NCI-H2196 treated with DMSO at 0.1 percent for 48 hours (cell line): ENCODE results near the gene ZNF335.
"Not testable (repeated sequence)": the region's sequence is repeated elsewhere in the genome, so short reads cannot be mapped to it uniquely, and the experiment has no call there.

Source experiments
- DNase-seq: peaks from one replicate; lab custom pipeline; 2025; ENCODE audit not compliant: unreplicated experiment; lab: John Stamatoyannopoulos, UW

ZNF335 gene

DNA sequence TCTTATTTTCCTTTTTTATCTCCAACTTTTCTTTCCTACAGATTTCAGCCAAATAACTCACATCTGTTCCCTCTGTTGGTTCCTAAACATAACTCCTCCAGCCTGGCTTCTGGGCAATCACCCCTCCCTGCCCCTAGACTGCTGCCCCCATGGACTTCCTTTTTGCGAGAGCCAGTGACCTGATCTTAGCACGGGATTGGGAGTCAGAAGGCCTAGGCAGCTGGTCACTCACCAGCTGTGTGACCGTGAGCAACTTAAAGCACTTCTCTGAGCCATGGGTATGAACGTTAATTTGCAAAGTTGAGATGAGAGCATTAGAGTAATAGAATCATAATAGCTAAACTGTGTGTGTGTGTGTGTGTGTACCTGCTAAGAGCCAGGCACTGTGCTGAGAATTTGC lies 32.2 kb upstream of the ZNF335 start:
- DNase-seq = no peak

DNA sequence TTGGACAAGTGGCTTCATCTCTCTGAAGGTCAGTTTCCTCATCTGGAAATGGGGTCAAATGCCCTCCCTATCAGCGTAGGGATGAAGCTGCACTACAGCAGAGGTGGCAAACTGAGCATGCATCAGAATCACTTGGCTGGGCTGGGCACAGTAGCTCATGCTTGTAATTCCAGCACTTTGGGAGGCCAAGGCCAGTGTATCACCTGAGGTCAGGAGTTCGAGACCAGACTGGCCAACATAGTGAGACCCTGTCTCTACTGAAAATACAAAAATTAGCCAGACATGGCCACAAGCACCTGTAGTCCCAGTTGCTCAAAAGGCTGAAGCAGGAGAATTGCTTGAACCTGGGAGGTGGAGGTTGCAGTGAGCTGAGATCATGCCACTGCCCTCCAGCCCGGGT lies 30.0 kb upstream of the ZNF335 start:
- DNase-seq = no peak

DNA sequence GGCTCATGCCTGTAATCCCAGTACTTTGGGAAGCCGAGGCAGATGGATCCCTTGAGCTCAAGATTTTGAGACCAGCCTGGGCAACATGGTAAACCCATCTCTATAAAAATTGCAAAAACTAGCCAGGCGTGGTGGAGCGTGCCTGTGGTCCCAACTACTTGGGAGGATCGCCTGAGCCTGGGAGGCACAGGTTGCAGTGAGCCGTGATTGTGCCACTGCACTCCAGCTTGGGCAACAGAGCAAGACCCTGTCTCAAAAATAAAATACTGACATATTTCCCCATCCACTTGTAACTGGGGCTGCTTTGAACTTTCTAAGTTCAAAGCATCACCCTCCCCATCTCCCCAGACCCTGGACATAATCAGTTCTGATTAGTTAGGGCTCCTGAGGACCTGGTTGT lies 29.5 kb upstream of the ZNF335 start:
- DNase-seq = no peak

DNA sequence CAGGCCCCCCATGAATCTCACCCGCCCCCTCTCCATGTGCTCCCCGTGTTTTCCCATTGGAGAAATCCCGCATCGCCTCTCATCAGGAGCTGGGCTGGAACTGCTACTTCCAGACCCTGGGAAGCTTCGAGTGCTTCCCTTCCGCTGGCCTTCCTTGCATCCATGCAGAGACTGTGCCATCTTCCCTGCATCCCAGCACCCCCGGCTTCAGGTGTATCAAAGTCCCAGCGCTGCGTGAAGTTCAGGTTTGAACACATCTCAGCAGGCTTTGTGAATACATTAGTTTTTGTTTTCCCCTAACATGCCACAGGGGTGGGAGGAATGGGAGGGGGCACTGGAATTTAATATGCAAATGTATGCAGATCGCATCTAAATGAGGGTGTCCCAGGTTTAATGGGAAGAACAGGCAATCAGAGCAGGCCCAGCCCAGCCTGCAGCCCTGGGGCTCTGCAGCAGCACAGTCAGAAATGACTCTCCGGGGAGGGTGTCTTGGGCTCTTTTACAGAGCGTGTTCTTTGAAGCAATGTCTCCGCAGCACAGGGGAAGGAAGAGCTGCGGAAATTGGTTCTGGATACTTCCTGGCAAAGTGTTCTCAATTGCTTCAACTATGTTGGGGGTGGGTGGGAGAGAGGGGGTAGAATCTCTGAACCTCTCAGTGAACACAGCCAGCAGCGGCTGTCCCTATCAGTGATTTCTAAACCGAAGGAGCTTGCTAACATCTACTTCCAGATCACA lies 28.4 kb upstream of the ZNF335 start:
- no peak for DNase-seq

DNA sequence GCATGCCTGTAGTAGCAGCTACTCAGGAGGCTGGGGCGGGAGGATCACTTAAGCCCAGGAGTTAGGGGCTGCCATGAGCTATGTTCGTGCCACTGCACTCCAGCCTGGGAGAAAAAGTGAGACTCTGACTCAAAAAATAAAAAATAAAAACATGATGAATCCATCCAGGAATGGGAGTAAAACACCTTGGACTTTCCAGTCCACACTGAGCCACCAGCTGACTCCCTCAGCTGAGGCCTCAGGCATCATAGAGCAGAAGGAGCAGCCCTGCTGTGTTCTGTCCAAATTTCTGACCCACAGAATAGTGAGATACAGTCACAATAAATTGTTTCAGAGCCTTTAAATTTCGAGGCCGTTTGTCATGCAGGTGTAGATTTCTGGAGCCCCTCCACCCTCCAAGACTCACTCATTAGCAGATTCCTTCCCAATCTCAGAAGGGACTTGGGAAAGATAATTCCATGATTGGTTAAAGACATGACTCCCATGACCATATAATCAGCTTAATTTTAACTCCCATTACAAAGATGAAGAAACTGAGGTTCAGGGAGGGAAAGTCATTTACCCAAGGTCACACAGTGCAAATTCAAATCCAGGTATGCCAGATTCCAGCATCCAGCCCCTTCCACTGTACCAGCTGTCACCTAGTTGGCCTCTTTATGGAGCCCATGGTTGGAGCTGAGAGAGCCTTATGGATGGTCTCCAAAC lies 27.7 kb upstream of the ZNF335 start:
- no peak for DNase-seq

DNA sequence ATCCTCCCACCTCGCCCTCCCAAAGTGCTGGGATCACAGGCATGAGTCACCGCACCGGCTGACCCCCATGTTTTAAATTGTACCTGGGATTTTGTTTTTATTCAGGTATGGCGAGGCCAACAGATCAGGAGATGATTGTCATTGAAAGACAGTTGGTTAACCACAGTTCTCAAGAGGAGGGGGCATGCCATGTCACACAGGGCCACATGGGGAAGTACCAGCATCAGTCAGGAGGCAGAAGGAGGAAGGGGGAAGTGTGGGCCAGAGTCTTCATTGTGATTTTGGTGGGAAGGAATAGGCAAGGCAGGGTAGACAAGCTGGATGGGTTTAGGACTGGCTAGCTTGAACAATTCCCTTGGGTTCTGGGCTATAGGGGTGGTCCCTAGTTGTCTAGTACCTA lies 26.8 kb upstream of the ZNF335 start:
- no peak for DNase-seq

DNA sequence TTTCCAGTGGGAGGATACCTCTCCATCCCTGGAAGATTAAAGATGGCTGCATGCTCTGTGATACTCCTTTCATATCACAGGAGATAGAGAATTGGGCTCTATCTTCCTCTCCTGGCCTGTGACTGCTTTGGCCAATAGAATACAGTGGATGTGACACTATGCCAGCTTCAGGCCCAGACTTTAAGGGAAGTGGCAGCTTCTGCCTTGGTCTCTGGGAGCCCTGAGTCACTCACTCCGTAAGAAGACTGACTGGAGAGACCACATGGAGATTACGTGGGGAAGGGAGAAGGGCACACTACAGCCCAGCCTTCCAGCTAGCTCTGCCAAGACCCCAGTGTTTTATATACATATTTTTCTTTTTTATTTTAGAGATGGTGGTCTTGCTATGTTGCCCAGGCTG lies 26.3 kb upstream of the ZNF335 start:
- no peak for DNase-seq

DNA sequence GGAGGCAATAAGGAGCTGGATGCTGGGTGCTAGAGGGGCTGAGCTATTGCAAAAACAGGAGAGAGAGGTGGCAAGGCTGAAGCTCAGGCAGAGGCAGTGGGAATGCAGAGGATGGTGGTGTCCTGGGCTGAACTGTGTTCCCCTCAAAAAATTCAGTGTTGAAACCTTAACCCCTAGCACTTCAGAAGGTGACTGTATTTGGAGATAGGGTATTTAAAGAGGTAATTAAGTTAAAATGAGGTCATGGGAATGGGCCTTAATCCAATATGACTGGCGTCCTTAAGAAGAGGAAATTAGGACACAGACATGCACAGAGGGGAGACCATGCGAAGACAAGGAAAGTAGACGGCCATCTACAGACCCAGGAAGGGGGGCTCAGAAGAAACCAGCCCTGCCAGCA lies 25.2 kb upstream of the ZNF335 start:
- no peak for DNase-seq

DNA sequence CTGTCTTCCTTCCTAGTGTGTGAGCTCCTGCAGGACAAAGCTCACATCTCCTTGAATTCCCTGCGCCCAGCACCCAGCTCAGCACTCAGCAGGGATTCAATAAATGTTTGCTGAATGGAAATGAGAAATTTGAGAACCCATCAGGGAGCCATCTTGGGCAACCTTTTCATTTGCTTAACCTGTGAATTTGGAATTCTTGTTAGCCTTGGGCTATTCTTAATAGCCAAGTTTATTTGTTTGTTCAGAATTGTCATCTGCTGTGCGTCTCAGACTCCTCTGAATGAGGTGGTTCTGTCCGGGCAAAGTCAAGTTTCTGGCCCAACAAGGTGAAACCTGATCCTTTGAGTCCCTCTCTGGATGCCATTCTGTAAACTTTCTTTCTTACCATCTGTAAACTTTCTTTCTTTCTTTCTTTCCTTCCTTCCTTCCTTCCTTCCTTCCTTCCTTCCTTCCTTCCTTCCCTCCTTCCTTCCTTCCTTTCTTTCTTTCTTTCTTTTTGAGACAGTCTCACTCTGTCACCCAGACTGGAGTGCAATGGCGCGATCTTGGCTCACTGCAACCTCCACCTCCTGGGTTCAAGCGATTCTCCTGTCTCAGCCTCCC lies 23.6 kb upstream of the ZNF335 start:
- DNase-seq = not testable (repeated sequence)

DNA sequence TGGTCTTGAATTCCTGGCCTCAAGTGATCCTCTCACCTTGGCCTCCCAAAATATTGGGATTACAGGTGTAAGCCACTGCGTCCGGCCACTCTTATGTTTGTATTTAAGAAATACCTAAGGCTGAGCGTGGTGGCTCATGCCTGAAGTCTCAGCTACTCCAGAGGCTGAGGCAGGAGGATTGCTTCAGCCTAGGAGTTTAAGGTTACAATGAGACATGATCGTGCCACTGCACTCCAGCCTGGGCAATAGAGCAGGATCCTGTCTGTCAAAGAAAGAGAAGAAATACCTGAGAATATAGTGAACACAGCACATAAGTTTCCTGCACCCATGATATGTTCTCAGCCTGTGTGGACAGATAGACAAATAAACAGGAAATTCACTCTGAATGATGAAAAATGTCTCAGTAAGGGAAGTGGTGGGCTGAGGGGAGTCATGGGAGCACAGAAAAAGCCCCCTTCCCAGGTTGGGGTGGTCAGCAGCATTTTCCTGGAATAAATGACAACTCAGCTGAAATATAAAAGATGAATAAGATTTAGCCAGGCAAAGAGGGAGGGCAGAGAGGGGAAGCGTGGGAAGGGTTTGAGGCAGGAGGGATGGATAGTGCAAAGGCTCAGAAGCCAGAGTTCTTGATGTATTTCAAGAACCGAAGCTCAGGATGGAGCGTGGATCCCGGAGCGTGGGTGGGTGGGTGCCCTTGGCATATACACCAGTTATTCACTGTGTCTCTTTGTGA lies 22.9 kb upstream of the ZNF335 start:
- DNase-seq = no peak

DNA sequence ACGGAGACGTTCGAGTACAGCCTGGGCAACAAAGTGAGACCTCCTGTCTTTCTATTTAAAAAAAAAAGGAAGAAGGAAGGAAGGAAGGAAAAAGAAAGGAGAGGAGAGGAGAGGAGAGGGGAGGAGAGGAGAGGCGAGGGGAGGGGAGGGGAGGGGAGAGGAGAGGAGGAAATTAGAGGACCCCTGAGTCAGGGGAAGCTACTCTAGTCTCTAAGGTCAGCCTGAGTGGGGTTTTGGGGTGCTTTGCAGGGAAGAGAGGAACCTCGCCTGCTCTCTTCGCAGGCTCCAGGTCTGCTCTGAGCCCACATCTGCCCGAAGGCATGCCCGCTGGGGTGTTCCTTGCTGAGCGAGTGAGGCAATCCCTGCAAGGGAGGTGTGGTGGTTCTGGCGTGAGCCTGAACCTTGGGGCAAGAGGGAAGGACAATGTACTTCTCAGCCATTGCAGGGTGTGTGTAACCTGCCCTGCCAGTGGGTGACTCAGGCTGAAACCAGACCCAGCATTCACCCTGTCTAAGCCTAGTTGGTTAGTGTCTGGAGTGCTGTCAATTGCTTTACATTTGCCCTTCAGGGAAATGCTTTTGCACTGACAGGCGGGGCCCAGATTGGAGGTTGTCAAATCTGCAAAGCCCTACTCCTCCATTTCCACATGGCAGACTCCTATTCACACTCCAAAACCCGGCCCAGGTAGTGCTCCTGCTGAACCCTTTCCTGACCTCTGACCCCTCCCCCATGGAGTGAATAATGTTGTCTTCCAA lies 21.4 kb upstream of the ZNF335 start:
- DNase-seq = peak; percentile 47

DNA sequence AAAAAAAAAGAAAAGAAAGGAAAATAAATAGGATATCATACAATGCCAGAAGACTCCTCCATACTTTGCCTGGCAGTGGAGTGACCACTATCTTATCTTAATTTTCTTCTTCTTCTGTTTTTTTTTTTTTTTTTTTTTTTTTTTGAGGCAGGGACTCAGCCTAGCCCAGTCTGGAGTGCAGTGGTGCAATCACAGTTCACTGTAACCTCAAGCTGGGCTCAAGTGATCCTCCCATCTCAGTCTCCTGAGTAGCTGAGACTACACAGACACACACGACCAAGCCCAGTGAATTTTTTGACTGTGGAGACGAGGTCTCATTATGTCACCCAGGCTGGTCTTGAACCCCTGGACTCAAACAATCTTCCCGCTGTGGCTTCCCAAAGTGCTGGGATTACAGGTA lies 19.6 kb upstream of the ZNF335 start:
- no peak for DNase-seq

DNA sequence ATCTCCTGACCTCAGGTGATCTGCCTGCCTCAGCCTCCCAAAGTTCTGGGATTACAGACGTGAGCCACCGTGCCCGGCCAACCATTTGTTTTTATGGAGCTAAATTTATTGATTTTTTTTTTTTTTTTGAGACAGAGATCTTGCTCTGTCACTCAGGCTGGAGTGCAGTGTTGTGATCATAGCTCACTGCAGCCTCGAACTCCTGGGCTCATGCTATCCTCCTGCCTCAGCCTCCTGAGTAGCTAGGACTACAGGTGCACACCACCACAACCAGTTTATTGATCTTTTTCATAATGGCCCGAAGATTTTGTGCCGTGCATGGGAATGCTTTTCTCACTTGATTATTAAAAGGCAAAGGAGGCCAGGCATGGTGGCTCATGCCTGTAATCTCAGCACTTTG lies 16.8 kb upstream of the ZNF335 start:
- DNase-seq = not testable (repeated sequence)

DNA sequence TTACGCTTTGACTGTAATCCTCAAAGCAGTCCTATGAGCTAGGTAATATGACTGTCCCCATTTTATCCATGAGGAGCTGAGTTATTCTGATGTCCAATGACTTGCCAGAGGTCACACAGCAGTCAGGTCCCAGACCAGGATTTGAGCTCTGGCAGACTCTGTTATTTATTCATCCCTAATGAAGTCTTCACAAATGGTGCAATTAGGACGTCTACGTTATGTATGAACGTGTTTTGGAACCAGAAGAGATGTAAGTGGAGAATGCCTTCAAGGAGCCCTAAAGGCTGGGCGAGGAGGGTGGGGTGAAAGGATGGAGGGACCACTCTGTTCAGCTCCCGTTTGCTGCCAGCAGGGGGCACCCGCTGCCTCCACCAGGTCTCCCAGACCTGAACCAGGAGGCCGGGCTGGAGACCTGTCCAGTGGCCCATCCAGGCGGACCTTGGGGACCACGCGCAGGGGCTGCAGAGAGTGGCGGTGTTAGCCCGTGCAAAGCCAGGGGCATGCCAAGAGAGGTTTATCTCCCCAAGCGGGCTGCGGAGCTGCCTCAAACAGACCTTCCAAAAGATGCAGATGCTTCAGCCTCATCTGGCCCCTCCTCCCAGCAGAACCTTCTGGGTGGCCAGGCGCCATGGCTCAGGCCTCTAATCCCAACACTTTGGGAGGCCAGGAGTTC lies 15.2 kb upstream of the ZNF335 start:
- DNase-seq = peak; percentile 37

DNA sequence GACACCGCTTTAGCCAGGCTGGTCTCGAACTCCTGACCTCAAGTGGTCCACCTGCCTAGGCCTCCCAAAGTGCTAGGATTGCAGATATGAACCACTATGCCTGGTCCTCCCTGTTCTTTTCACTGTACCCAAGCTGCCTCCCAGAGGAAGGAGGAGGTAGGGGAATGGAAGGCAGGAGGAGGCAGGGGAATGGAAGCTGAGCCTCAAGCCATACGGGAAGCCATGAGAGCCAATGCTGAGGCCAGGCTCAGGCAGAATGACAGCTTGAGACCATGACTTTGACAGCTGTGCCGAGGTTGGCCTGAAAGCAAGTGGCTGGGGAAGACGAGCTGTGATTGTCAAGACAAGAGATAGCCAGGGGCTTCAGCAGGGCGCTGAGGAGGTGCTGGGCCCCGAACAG lies 13.6 kb upstream of the ZNF335 start:
- DNase-seq = no peak

DNA sequence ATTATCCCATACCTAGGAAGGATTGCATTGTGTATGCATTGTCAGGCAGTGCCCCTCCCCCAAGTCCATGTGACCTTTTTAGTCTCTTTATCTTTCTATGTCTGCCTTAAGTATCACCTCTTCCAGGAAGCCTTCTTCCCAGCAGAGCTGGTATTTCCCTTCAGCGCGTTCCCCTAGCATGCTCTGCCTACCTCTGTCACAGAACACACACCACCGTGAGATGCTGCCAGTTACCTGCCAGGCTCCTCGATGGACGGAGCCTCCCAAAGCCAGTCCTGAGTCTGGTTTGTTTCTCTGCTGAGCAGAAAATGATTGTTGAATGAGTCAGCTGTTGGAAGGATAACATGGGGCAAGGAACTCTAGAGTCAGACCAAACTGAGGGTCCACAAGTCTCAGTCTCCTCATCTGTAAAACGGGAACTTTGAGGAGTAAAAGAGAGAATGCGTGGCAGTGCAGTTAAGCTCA lies 11.3 kb upstream of the ZNF335 start:
- DNase-seq = no peak

DNA sequence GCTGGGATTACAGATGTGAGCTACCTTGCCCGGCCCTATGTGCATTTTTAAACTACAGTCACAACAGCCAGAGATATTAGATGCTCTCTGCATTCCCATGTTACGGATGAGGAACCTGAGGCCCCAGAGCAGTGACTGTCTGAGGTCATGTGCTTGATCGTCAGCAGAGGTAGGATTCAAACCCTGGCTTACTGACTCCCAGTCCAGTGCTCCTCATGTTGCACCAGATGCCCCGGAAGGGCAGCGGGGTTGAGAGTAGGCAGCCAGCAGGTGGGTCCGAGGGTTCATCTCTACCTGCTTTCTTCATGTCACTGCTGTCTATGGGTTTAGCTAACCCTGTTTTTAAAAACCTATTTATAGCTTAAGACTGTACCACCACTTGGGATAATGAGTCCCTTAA lies 9.3 kb upstream of the ZNF335 start:
- no peak for DNase-seq

DNA sequence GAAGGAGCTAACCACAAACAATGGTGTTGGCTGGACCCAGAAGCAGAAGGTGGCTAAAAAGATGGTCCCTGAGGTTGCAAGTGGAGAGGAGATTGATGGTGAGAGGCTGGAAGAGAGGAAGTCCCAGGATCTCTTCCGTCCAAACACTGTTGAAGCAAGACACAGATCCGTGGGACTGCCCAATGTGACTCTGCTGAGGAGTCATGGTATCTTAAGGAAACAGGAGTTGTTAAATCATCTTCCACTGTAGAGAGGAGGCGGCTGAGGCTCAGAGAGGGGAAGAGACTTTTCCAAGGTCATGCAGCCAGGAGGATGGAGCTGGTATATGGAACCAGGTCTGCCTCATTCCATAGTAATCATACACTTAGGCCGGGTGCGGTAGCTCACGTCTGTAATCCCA lies 4.1 kb upstream of the ZNF335 start:
- DNase-seq = no peak

DNA sequence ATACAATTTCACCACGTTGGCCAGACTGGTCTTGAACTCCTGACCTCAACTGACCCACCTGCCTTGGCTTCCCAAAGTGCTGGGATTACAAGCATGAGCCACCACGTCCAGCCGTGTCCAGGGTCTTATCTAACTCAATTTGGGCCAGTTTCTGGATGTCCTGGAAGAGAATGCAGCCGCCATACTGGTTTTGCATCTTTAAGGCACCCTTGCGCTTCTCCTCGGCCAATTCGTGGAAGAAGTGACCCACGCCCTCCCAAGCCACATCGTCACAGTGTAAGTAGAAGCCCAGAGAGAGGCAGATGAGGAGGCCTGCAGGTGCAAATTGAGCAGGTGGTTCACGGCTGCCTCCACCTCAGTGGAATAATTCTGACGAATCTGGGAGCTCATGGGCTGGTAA lies 3.7 kb upstream of the ZNF335 start:
- no peak for DNase-seq

DNA sequence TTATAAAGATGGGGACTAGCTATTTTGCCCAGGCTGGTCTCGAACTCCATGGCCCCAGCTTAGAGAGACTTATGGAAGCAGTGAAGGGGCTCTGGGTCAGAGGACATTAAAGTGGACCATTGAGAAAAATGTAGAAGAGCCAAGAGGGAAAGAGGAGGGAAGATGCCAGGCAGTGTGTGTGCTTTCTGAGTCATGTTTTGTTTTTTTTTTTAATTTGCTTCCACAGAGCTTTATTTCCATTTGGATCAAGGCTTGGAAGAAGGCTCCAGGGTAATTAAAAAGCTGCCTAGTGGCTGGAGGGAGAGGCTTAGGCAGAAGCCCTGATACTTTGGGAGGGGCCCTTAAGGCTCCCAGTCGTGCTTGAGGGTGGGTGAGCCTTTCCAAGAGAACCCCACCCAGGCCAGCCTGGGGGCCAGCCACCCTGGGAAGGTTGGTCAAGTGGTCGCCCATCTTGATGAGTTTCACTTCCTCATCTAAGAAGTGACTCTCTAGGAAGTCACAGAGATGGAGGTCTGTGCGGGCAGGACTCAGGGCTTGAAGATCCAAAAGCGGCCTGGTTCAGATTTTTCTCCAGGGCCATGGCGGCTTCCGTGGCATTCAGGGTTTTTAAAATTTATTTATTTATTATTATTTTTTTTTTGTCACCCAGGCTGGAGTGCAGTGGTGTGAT lies 3.0 kb upstream of the ZNF335 start:
- no peak for DNase-seq
